GM10847 (cell line): ENCODE results near the gene KLHL4.

Source experiments
- POLR2A ChIP-seq: IDR thresholded peaks from 2 replicates; pipeline ENCODE4 v1.6.1; 2011; ENCODE audit not compliant: insufficient read length; ENCODE audit errors: extremely low read depth

KLHL4 gene

DNA sequence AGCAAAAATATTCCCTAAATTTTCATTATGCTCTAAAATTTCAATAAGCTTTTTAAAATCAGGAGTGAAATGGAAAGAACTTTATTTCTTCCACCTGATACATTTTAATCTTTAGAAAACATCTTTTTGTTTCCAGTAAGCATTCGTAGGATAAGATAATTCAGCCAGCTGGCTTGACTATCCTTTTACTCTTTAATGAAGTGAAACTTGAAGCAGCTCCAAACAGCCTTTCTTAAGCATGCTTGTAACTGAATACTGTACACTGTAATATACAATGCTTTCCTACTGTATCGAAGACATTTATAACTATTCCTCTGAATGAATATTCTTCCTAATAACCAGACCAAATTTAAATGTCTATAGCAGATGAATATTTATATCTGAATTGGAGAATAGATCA, 98.8 kb downstream of the KLHL4 start:
- TF ChIP-seq POLR2A, result no peak

DNA sequence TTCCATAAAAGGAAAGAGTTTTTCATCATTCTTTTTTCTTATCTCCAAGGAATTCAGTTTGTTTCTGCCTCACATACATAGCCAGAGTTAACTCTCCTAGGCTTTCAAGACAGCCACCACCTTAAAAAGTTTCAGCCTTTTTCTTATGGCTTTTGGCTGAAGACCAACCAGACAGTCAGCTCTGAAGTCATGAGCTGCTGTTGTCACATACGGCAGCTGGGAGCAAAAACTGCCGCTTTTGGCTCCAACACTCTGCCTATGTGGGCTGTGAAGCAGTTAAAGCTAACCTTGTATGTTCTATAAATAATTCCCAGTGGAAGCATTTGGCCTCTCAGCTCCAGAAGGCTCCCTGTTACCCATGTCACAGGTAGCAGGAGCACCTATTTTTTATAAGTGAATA, 104.1 kb downstream of the KLHL4 start:
- no peak for TF ChIP-seq POLR2A

DNA sequence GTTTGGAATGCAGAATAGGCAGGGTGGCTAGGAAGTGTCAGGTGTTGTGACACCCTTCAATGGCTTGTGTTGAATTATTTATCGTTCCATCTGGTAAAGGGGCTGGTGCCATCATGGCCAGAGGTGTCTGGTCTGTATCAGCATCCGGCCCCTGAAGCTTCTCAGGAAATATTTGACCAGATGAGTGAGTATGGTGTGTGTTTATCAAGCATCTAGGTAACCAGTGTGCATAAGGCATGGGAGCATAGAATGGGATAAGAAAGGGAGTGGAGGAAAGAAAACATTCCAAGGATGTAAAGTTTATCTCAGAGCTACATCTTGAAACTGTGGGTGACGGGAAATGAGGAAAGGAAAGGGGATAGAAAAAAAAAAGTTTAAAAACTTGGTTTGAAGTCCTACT, 109.4 kb downstream of the KLHL4 start:
- TF ChIP-seq POLR2A, result no peak

DNA sequence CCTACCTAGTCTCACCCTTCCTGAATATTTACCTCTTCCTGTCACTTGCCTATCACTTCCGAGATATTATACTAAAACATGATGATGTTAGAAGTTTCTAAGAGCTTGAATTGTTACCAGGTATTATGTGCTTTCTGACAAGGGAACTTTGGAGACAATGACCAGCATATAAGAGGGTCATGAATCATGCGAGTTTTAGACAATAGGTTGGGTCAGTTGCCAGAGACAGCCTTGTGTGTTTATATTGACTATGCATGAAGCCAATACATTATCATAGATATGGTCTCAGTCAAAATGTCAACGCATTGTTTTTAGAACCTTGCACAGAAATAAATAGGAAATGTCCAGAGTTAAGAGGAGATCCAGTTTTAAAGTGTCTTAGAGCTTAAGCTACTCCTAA, 116.8 kb downstream of the KLHL4 start:
- TF ChIP-seq POLR2A, result no peak

DNA sequence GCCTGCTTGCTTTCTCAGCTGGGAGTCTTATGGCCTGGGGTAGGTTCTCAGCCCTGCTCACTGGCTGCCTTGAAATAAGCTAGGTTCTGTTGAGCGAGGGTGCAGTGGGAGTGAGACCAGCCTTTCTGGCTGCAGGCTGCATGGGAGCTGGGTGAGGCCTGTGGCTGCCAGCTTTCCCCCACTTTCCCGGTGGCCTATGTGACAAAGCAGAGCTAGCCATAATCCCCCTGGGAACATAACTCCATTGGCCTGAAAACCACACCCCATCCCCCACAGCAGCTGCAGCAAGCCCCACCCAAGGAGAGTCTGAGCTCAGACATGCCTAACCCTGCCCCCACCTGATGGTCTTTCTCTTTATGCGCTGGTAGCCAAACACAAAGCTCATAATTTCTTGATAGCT, 118.9 kb downstream of the KLHL4 start:
- no peak for TF ChIP-seq POLR2A

DNA sequence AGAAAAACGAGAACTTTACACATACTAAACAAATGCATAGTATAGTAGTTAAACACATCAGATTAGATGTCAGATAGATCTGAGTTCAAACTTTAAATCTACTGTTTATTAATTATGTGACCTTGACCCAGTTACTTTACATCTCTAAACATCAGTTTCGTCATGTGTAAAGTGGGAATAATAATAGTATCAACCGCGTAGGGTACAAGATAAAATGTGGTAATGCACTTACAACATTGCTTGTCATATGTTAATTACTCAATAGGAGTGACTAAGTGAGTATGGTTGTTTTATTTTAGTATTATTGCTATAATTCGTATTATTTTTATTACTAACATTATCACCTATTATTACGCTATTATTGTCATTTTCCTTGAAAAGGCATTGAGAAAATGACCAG, 144.2 kb downstream of the KLHL4 start:
- no peak for TF ChIP-seq POLR2A

DNA sequence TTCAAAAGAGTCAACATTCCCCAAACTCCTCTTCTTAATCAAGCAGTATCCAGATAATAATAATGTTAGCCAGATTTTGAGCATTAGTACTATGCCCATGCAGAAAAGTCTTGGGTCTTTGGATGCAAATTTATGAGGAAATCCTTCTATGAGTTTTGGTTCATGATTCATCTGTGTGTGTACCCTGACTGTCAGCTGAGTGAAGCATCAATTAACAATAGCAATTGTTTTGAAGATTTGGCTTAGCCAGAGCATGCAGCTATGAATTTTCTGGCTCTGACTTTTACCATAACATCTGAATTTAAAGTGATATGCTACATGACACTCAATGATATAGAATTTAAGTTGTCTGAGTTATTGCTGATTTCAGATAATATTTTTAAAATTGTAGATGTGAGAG, 145.8 kb downstream of the KLHL4 start:
- TF ChIP-seq POLR2A, result no peak

DNA sequence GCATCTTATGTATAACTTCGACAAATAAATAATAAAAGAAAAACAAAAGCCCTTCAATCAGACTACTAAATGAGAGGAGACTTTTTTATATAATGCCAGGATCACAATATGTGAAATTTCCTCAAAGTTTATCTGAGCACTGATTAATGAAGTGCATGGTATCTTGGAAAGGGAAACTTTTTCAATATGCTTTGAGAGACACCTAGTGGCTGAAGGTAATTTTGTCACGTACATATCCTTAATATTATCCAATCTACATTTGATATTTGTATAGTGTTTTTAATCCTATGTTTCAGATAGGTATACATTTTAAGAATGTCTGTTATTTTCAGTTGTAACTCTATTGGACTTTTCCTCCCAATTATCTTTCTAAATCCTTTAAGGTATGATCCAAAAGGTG, 146.8 kb downstream of the KLHL4 start:
- TF ChIP-seq POLR2A, result no peak

DNA sequence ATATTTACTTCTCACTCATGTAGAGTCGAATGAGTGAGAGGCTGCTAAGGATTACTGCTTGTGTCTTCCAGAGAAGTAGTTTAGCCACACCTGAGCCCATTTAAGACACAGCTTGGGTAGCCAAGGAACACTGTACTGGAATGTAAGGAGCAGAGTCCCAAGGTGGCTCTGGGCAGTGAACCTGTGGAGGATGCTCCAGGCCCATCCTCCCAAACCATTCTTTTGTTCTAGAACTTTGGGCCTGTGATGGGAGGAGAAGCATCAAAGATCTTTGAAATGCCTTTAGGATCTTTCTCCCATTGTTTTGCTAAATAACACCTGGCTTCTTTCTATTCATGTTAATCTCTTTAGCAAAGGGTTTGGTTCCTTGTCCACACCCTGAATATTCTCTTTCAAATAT, 162.2 kb downstream of the KLHL4 start:
- no peak for TF ChIP-seq POLR2A

DNA sequence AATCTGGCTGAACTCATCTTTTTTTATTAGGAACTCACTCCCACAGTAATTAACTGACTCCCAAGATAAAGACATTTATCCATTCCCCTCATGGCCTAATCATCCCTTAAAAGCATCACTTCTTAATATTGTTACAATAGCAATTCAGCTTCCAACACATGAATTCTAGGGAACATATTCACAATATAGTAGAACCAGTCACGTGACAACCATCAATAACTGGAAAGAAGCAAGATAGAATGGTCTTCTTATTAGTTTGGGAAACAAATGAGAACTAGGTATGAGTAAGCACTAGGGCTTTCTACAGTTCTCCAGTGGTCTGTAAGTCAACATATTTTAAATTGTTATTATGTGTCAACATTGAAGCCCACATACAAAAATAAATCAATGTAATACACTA, 170.1 kb downstream of the KLHL4 start:
- TF ChIP-seq POLR2A, result no peak

DNA sequence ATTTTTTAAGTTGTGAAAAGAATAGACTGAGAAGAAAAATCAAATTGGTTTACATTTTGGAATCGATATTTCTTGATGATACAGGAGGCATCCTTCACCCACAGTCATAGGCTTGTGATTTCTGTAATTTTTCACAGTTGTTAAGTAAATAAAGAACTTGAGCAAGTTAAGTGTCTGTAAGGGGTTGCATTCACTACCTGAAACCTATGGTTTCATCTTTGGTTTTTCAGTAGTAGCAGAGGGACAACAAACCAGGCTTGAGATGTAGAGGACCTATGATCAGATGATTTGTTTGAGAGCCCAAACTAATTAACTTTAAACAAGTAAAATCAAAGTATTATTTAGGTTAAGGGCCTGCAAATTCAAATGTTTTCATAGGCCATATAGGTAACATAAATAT, 175.6 kb downstream of the KLHL4 start:
- no peak for TF ChIP-seq POLR2A

DNA sequence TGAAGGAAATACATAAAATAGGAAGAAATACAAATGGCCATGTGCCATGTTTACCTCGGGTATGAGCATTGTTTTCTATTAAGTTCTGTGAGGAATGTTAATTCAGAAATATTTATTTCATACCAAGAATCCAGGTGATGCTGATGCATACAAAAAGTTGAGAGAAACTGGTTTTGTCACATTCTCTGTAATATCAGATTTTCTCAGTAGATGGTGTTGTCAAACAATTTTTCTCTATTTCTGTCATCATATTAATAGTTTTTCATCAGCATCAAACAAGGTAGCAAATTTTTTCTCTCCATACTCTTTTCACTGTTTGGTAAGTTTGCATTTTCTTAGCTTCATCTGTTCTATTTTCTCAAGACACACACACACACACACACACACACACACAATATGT, 179.8 kb downstream of the KLHL4 start:
- no peak for TF ChIP-seq POLR2A

DNA sequence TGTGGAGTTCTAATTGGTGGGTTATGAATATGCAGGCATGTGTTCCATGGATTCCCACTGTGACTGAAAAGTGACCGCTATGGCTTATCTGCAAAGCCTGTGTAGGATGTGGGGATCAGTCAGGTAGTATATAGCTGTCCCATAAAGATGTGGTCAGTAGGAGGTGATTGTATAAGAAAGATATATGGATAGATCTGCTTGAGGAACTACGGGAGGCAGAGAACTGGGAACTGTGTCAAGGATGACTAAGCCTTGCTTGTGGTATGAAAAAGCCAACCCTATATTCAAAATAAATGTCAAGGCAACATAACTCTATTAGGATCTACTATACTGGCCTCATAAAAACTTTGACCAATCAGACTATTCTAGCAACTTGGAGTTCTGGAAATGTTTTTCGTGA, 185.2 kb downstream of the KLHL4 start:
- TF ChIP-seq POLR2A, result no peak

DNA sequence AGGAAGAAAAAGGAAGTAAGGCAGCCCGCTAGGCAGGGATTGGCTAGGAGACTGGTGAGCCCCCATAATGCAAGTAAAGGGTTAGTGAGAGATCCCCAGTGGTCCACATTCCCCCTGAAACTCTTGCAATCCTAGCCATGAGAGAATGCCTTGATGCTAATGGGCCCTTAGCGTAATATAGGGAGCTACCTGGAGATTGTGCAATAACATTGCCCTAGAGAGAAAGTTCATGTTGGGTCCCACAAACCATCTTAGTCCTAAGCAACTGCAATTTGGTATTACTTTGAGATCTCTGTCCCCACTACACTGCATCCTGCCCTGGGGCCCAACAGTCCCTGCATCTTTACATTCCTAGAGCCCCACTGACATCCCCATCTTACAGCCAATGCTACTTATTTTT, 188.5 kb downstream of the KLHL4 start:
- TF ChIP-seq POLR2A, result no peak

DNA sequence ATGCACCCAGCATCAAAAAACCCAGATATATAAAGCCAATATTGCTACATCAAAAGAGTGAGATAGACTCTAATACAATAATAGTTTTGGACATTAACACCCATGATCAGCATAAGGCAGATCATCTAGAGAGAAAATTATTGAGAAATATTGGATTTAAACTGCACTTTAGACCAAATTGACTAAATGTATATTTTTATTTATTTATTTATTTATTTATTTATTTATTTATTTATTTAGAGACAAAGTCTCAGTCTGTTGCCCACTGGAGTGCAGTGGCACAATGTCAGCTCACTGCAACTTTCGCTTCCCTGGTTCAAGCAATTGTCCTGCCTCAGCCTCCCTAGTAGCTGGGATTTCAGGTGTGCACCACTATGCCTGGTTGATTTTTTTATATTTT, 193.0 kb downstream of the KLHL4 start:
- no peak for TF ChIP-seq POLR2A
